ENCODE measurements around the gene CNTN1.

Gene CNTN1

DNA sequence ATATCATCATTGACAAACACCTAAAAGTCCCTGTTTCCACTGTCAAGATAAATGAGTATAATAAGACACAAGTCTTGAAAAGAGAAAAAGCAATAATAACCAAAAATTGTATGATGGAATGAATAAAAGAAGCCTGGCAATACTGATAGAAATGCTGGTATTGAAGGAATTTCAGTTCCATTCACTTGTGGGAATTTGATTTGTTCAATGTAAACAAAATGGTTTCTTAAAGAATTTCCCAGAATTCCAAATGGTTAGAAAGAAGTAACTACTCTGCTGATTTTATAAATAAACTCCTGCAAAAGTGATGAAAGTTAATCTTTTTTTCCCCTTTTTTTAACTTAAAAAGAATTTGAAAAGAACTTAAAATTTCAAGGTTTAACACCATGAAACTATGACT, 366.0 kb downstream of the CNTN1 start:
- TF ChIP-seq GATA2 (IDR thresholded peaks at IDR 0.05; ENCODE audit: low read depth, low read length): no peak
- TF ChIP-seq GATA3 (IDR thresholded peaks at IDR 0.05; ENCODE audit: low read depth, low read length): no peak

DNA sequence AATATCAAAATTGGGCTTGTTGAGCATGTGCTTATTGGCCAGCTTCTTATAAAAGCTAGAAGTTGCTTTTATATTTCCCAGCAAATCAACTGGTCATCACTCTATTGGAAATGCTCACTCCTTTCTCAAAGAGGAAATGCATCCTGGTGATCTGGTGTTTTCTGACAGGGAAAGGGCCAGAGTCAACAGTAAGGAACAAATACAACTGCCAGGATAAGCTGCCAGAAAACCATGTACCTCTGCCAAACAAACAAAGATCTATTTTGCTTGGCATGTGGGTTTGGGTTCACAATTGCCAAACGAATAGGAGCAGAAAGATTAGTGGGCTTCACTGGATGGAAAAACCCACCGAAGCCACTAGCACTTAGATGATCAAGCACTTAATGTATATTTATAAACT, 369.0 kb downstream of the CNTN1 start:
- TF ChIP-seq GATA2 (IDR thresholded peaks at IDR 0.05; ENCODE audit: low read depth, low read length) (no peak), GATA3 (IDR thresholded peaks at IDR 0.05; ENCODE audit: low read depth, low read length) (no peak)

DNA sequence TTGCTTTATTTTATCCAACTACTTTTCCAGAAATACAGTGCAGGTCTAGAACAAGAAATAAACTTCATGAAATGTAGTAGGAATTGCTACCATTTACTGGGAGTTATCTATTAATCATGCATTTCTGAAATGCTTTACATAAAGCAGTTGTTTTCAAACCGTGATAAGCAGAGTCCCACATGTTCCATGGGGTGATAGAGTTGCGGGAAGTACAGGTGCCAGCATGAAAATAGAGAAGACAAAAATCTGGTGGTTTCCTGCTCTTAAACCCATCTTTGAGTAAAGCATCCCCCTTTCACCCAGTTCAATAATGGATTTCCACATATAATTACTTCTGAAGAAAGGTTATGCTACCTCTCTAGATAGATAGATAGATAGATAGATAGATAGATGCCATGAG, 372.2 kb downstream of the CNTN1 start:
- no peak for TF ChIP-seq GATA2 (IDR thresholded peaks at IDR 0.05; ENCODE audit: low read depth, low read length)
- TF ChIP-seq GATA3 (IDR thresholded peaks at IDR 0.05; ENCODE audit: low read depth, low read length): no peak

DNA sequence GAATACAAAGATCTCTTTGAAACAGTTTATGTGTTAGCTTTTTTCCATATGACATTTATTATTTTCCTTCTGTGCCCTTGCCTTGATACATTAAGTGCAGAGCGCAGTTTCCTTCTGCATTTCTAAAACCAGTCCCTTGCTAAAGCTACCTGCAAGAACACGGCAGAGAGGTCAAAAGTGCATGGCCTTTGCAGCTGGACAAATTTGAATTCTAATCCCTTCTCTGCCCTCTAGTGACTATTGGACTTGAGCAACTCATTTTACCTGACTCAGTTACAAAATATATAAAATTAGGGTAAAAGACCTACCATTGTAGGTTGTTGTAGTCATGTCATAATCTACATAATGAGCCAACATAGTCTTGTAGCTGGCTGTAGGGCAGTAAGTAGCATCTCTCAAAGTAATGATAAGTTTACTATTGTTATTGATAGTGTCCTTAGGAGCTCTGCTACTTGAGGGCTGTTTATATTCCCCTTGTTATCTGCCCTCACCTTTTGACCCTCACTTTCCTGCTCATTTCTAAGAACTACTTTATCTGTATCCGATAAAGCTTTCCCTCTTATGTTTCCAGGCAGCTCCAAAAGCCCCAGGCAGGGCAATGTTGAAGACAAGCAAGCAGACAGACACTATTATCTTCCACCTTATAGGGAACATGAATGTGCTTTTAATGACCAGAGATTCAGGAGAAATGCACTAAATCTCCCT, 375.9 kb downstream of the CNTN1 start:
- TF ChIP-seq GATA2 (IDR thresholded peaks at IDR 0.05; ENCODE audit: low read depth, low read length): no peak
- no peak for TF ChIP-seq GATA3 (IDR thresholded peaks at IDR 0.05; ENCODE audit: low read depth, low read length)

- TF ChIP-seq GATA2 (IDR thresholded peaks at IDR 0.05; ENCODE audit: low read depth, low read length) (no peak), GATA3 (IDR thresholded peaks at IDR 0.05; ENCODE audit: low read depth, low read length) (no peak)
Observed at GRCh38 chr12:41073633-41074472, 381.6 kb downstream of the CNTN1 start.

GRCh38 chr12:41074473-41074769, 382.2 kb downstream of the CNTN1 start:
- no peak for TF ChIP-seq GATA2 (IDR thresholded peaks at IDR 0.05; ENCODE audit: low read depth, low read length)
- TF ChIP-seq GATA3 (IDR thresholded peaks at IDR 0.05; ENCODE audit: low read depth, low read length): no peak

- TF ChIP-seq GATA2 (IDR thresholded peaks at IDR 0.05; ENCODE audit: low read depth, low read length) (no peak), GATA3 (IDR thresholded peaks at IDR 0.05; ENCODE audit: low read depth, low read length) (no peak)
Observed at GRCh38 chr12:41076114-41076513, 383.9 kb downstream of the CNTN1 start.

- no peak for TF ChIP-seq GATA2 (IDR thresholded peaks at IDR 0.05; ENCODE audit: low read depth, low read length)
- no peak for TF ChIP-seq GATA3 (IDR thresholded peaks at IDR 0.05; ENCODE audit: low read depth, low read length)
Observed at GRCh38 chr12:41089438-41089837, 397.2 kb downstream of the CNTN1 start.

DNA sequence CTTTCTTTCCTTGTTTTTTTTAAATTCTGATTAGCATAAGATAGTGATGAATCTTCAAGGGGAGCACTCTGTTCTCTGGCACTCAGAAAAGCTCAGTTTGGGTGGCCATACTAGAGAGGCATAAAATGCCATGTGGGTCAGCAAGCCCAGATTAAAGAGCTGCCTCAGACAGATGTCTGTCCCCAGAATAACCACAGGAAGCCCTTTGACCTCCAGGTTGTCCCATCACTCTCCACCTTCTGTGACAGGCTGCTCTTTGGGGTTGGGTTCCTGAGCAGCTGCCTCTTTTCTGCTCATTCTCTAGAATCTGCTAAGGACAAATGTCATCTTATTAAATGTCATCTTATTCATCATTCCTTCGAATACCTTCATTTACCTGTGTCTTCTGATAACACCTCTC, 399.9 kb downstream of the CNTN1 start:
- no peak for TF ChIP-seq GATA2 (IDR thresholded peaks at IDR 0.05; ENCODE audit: low read depth, low read length)
- TF ChIP-seq GATA3 (IDR thresholded peaks at IDR 0.05; ENCODE audit: low read depth, low read length): no peak

DNA sequence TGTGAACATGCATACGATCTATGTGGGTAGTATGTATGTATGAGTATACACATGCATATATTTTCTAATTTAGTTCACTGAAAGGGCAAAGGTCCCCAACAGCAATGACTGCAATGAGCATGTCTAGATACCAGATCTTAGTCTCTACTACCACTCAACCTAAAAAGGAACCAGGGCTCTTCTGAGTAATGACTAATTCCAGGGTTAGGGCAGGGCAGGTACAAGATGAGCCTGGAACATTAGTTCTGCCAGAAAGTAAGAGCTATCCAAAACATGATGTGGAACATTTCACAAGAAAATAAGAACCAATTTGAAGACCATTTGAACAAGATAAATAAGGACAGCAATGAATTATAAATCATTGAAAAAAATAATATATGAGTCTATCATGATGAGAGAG, 404.6 kb downstream of the CNTN1 start:
- TF ChIP-seq GATA2 (IDR thresholded peaks at IDR 0.05; ENCODE audit: low read depth, low read length) (no peak), GATA3 (IDR thresholded peaks at IDR 0.05; ENCODE audit: low read depth, low read length) (no peak)

GRCh38 chr12:41100572-41100971, 408.3 kb downstream of the CNTN1 start:
- TF ChIP-seq GATA2 (IDR thresholded peaks at IDR 0.05; ENCODE audit: low read depth, low read length) (no peak), GATA3 (IDR thresholded peaks at IDR 0.05; ENCODE audit: low read depth, low read length) (no peak)

DNA sequence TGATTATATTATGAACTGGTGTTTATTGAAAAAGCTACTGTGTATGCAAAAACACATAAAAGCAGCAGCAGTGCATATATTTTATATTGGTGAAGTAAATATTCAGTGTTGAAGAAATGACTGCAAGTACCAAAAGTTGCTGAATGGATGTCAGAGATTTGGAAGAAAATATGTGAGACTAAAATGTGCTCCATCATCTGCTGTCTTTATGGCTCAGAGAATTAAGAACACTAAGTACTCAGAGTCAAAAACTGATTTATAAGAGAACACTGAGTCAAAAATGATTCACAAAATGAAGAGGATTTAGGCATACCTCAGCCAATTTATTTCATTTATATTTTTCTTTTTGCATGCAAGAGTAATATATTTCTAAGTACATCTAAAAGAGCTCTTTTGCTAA, 409.6 kb downstream of the CNTN1 start:
- TF ChIP-seq GATA2 (IDR thresholded peaks at IDR 0.05; ENCODE audit: low read depth, low read length) (no peak), GATA3 (IDR thresholded peaks at IDR 0.05; ENCODE audit: low read depth, low read length) (no peak)

- TF ChIP-seq GATA3 (IDR thresholded peaks at IDR 0.05; ENCODE audit: low read depth, low read length) (no peak), GATA2 (IDR thresholded peaks at IDR 0.05; ENCODE audit: low read depth, low read length) (no peak)
Observed at GRCh38 chr12:41103614-41104013, 411.4 kb downstream of the CNTN1 start.

DNA sequence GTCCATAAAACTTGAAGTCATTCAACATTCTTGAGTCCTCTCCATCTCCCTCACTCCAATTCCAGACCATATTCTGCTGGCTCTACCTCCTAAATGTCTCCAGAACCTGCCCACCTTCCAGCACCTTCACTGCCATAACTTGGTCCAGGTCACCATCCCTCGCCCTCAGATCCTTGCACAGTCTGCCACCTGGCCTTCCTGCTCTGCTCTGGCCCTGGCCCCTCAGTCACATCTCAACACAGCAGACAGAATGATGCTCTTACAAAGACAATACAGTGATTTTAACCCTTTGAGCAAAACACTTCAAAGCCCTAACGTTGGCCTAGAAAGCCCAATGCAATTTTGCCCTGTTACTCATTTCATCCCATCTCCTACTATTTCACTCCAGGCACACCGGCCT, 414.1 kb downstream of the CNTN1 start:
- no peak for TF ChIP-seq GATA3 (IDR thresholded peaks at IDR 0.05; ENCODE audit: low read depth, low read length)
- no peak for TF ChIP-seq GATA2 (IDR thresholded peaks at IDR 0.05; ENCODE audit: low read depth, low read length)

- TF ChIP-seq GATA2 (IDR thresholded peaks at IDR 0.05; ENCODE audit: low read depth, low read length) (no peak), GATA3 (IDR thresholded peaks at IDR 0.05; ENCODE audit: low read depth, low read length) (no peak)
Observed at GRCh38 chr12:41108032-41108431, 415.8 kb downstream of the CNTN1 start.

Data from SH-SY5Y (cell line).